BLaER1 treated with 17β-estradiol and CSF1 and Interleukin-3, amounts not matched to agents 10 nM and 100 nM (cell line): ENCODE data around the gene TATDN3.
"Not testable (repeated sequence)": the region's sequence is repeated elsewhere in the genome, so short reads cannot be mapped to it uniquely, and the experiment has no call there.

ENCODE experiments used
- H3K27ac ChIP-seq, 11 experiments: shearing (Covaris generic); formaldehyde crosslinking; 2 replicates each; pipeline ENCODE4 v1.8.1; 2022
- H3K27me3 ChIP-seq, 11 experiments: shearing (Covaris generic); formaldehyde crosslinking; 2 replicates each; pipeline ENCODE4 v1.8.1; 2022
- H3K36me3 ChIP-seq, 11 experiments: shearing (Covaris generic); formaldehyde crosslinking; 2 replicates each; pipeline ENCODE4 v1.8.1; 2022
- H3K4me1 ChIP-seq, 10 experiments: shearing (Covaris generic); formaldehyde crosslinking; 2 replicates each; pipeline ENCODE4 v1.8.1; 2022
- H3K4me2 ChIP-seq, 11 experiments: shearing (Covaris generic); formaldehyde crosslinking; 2 replicates each; pipeline ENCODE4 v1.8.1; 2022
- H3K4me3 ChIP-seq, 10 experiments: shearing (Covaris generic); formaldehyde crosslinking; 2 replicates each; pipeline ENCODE4 v1.8.1; 2022
- H3K9ac ChIP-seq, 11 experiments: shearing (Covaris generic); formaldehyde crosslinking; 2 replicates each; pipeline ENCODE4 v1.8.1; 2022
- H3K9me3 ChIP-seq, 11 experiments: shearing (Covaris generic); formaldehyde crosslinking; replicated peaks in 1 of 11; 2 replicates each; pipeline ENCODE4 v1.8.1; 2022
- H4K20me1 ChIP-seq, 11 experiments: shearing (Covaris generic); formaldehyde crosslinking; 2 replicates each; pipeline ENCODE4 v1.8.1; 2022
- Cebpa-rat ChIP-seq, 11 experiments: shearing (Covaris generic); IDR thresholded peaks; 2 replicates each; pipeline ENCODE4 v1.8.1; 2022

Gene TATDN3

DNA sequence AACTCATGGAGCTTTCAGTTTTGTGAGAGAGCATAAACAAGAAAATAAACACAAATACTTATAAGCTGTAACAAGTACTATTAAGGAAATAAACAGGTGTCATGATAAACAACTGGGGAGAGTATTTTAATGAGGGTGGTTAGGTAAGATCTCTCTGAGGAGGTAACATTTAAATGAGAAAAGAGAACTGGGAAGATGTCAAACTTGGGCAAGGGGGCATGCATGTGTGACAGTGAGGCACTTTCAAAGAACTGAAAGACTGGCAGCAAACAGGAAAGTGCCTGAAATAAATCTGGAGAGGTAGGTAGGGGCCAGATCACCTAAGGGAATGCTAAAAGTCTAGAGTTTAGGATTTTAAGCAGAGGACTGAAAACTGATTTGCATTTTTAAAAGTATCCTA lies 37.9 kb upstream of the TATDN3 start:
- no peaks in the 10 kb centered on the region; a peak in 1 of 22 replicates for H4K20me1 ChIP-seq
- H3K9ac ChIP-seq: peak overlapping the region in 3 of 11 experiments; percentile 0 to 62 (median 3); a peak in 3 of 22 replicates
- no peak overlapping the region; a peak in 1 of 20 replicates for H3K4me3 ChIP-seq
- no peak for TF ChIP-seq Cebpa-rat (IDR thresholded peaks at IDR 0.05)
- no peaks in the 10 kb centered on the region for H3K27me3 ChIP-seq
- H3K4me2 ChIP-seq: peak overlapping the region; percentile 24 to 97 (median 89); a peak in 21 of 22 replicates
- peaks cover 22 to 61% (median 50%) of the 10 kb centered on the region in 10 experiments for H3K4me1 ChIP-seq
- no peaks in the 10 kb centered on the region for H3K9me3 ChIP-seq
- H3K36me3 ChIP-seq: peaks cover 3 to 26% (median 16%) of the 10 kb centered on the region in 11 experiments; a peak in 18 of 22 replicates
- H3K27ac ChIP-seq: peak overlapping the region in 6 of 11 experiments; percentile 46 to 75 (median 67); a peak in 8 of 22 replicates

DNA sequence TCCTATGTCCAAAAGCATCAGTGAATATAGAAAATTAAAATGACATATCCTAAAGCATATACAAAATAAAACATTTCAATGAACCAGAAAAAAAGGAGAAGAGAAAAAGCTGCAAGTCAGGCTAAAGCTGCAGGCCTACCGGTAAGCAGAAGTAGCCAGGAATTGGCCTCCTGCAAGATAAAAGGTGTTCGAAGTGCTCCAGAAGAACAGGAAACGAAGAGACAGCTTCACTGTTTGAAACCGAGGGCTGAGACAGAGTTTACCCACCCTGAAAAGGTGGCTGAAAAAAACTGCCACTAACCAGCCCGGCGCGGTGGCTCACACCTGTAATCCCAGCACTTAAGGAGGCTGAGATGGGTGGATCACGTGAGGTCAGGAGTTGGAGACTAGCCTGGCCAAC lies 37.5 kb upstream of the TATDN3 start:
- Histone ChIP-seq H3K4me1 (peaks cover 22 to 60% (median 50%) of the 10 kb centered on the region in 10 experiments), H3K27me3 (no peaks in the 10 kb centered on the region), H3K27ac (peak overlapping the region in 2 of 11 experiments; percentile 71 to 75; a peak in 4 of 22 replicates), H3K9ac (peak overlapping the region in 3 of 11 experiments; percentile 0 to 62 (median 3); a peak in 3 of 22 replicates), H4K20me1 (peaks cover 0 to 2% (median 0%) of the 10 kb centered on the region in 11 experiments; a peak in 2 of 22 replicates), H3K36me3 (peaks cover 4 to 28% (median 17%) of the 10 kb centered on the region in 11 experiments; a peak in 19 of 22 replicates), H3K9me3 (no peaks in the 10 kb centered on the region), H3K4me2 (peak overlapping the region; percentile 24 to 97 (median 89); a peak in 21 of 22 replicates), H3K4me3 (no peak overlapping the region)
- TF ChIP-seq Cebpa-rat (IDR thresholded peaks at IDR 0.05): no peak

GRCh38 chr1:212754680-212755079 lies 37.0 kb upstream of the TATDN3 start:
- no peak for TF ChIP-seq Cebpa-rat (IDR thresholded peaks at IDR 0.05)
- H3K36me3 ChIP-seq: peaks cover 4 to 33% (median 19%) of the 10 kb centered on the region in 11 experiments; a peak in 19 of 22 replicates
- H3K9me3 ChIP-seq: no peaks in the 10 kb centered on the region
- peaks cover 0 to 7% (median 0%) of the 10 kb centered on the region in 11 experiments; a peak in 5 of 22 replicates for H4K20me1 ChIP-seq
- H3K4me2 ChIP-seq: peak overlapping the region; percentile 24 to 97 (median 89); a peak in 20 of 22 replicates
- H3K27me3 ChIP-seq: no peaks in the 10 kb centered on the region
- H3K9ac ChIP-seq: no peak overlapping the region; a peak in 1 of 22 replicates
- no peak overlapping the region for H3K4me3 ChIP-seq
- peaks cover 22 to 60% (median 50%) of the 10 kb centered on the region in 10 experiments for H3K4me1 ChIP-seq
- peak overlapping the region in 1 of 11 experiments; percentile 42; a peak in 3 of 22 replicates for H3K27ac ChIP-seq

DNA sequence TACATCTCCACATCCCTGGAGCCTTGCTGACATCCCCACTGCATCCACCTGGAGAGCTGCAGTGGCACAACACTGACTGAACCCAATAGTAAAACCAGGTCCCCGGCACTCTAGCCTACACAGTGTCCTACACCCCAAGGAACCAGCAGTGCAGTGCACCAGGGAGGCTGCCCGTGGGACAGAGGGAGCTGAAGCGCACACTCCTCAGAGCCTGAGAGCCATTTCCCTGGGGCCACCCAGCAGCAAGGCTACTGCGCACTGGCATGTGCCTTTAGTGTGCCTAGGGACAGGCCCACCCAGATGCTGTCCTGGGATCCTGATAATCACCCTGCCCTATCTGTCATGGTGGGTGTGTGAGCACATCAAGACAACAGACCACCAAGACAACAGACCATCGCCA lies 32.0 kb upstream of the TATDN3 start:
- H3K36me3 ChIP-seq: peaks cover 30 to 74% (median 55%) of the 10 kb centered on the region in 11 experiments
- no peak overlapping the region for H3K4me3 ChIP-seq
- peaks cover 0 to 13% (median 0%) of the 10 kb centered on the region in 11 experiments; a peak in 8 of 22 replicates for H4K20me1 ChIP-seq
- no peak overlapping the region for H3K9ac ChIP-seq
- H3K4me2 ChIP-seq: peak overlapping the region in 1 of 11 experiments; percentile 32; a peak in 1 of 22 replicates
- no peak overlapping the region for H3K27ac ChIP-seq
- H3K27me3 ChIP-seq: no peaks in the 10 kb centered on the region
- peaks cover 0 to 29% (median 19%) of the 10 kb centered on the region in 11 experiments; a peak in 17 of 22 replicates for H3K9me3 ChIP-seq
- no peak for TF ChIP-seq Cebpa-rat (IDR thresholded peaks at IDR 0.05)
- peaks cover 2 to 22% (median 4%) of the 10 kb centered on the region in 10 experiments; a peak in 17 of 20 replicates for H3K4me1 ChIP-seq

GRCh38 chr1:212760126-212760823 lies 31.4 kb upstream of the TATDN3 start:
- no peak for TF ChIP-seq Cebpa-rat (IDR thresholded peaks at IDR 0.05)
- Histone ChIP-seq H3K27ac (no peak overlapping the region), H3K36me3 (peaks cover 32 to 80% (median 57%) of the 10 kb centered on the region in 11 experiments), H3K9ac (no peak overlapping the region), H3K27me3 (no peaks in the 10 kb centered on the region), H4K20me1 (peaks cover 0 to 13% (median 0%) of the 10 kb centered on the region in 11 experiments; a peak in 8 of 22 replicates), H3K4me1 (peaks cover 0 to 20% (median 0%) of the 10 kb centered on the region in 10 experiments; a peak in 4 of 20 replicates), H3K4me3 (no peak overlapping the region), H3K9me3 (peaks cover 0 to 30% (median 19%) of the 10 kb centered on the region in 11 experiments; a peak in 17 of 22 replicates), H3K4me2 (no peak overlapping the region)

DNA sequence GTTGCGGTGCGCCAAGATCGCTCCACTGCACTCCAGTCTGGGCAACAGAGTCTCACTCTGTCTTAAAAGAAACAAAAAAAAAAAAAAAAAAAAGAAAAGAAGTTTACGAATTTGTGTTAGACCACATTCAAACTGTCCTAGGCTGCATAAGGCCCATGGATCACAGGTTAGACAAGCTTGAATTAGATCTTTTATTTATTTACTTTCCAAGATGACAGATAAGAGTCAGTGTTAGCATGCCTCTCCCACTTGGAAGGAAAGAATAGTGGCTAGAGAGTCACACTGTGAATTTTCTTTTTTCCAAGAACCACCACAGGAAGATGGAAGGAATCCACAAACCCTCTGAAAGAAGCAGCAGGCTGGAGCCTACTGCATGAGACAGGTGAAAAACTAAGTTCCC lies 29.5 kb upstream of the TATDN3 start:
- no peak for TF ChIP-seq Cebpa-rat (IDR thresholded peaks at IDR 0.05)
- Histone ChIP-seq H3K27me3 (no peaks in the 10 kb centered on the region), H3K4me2 (no peak overlapping the region), H4K20me1 (peaks cover 0 to 13% (median 0%) of the 10 kb centered on the region in 11 experiments; a peak in 8 of 22 replicates), H3K36me3 (peaks cover 44 to 84% (median 63%) of the 10 kb centered on the region in 11 experiments), H3K9ac (no peak overlapping the region), H3K9me3 (peaks cover 20 to 49% (median 38%) of the 10 kb centered on the region in 11 experiments), H3K4me1 (peaks cover 0 to 20% (median 0%) of the 10 kb centered on the region in 10 experiments; a peak in 4 of 20 replicates), H3K4me3 (no peak overlapping the region), H3K27ac (no peak overlapping the region)

GRCh38 chr1:212762839-212763238 lies 28.9 kb upstream of the TATDN3 start:
- Histone ChIP-seq H3K27ac (no peak overlapping the region), H3K9ac (no peak overlapping the region), H3K27me3 (no peaks in the 10 kb centered on the region), H3K4me1 (peaks cover 0 to 20% (median 0%) of the 10 kb centered on the region in 10 experiments; a peak in 4 of 20 replicates), H3K4me3 (no peak overlapping the region), H3K9me3 (peaks cover 26 to 55% (median 44%) of the 10 kb centered on the region in 11 experiments), H4K20me1 (peaks cover 0 to 13% (median 0%) of the 10 kb centered on the region in 11 experiments; a peak in 7 of 22 replicates), H3K4me2 (no peak overlapping the region), H3K36me3 (peaks cover 44 to 84% (median 65%) of the 10 kb centered on the region in 11 experiments)
- TF ChIP-seq Cebpa-rat (IDR thresholded peaks at IDR 0.05): no peak

DNA sequence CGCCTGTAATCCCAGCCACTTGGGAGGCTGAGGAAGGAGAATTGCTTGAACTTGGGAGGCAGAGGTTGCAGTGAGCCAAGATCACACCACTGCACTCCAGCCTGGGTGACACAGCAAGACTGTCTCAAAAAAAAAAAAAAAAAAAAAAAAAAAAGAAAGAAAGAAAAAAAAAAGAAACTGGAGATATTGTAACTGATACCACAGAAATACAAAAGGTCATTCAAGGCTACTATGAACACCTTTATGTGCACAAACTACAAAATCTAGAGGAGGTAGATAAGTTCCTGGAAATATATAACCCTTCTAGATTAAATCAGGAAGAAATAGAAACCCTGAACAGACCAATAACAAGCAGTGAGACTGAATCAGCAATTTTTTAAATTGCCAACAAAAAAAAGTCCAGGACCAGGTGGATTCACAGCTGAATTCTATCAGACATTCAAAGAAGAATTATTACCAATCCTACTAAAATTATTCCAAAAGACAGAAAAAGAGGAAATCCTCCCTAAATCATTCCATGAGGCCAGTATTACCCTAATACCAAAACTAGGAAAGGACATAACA lies 26.9 kb upstream of the TATDN3 start:
- Histone ChIP-seq H3K4me1 (peaks cover 0 to 12% (median 0%) of the 10 kb centered on the region in 10 experiments; a peak in 3 of 20 replicates), H3K9me3 (peaks cover 45 to 75% (median 64%) of the 10 kb centered on the region in 11 experiments), H3K36me3 (peaks cover 63 to 94% (median 81%) of the 10 kb centered on the region in 11 experiments), H3K4me2 (peak overlapping the region in 1 of 11 experiments; percentile 6; a peak in 1 of 22 replicates)
- H3K9ac ChIP-seq, H3K27me3 ChIP-seq, H4K20me1 ChIP-seq, H3K4me3 ChIP-seq, H3K27ac ChIP-seq: not testable (repeated sequence)

DNA sequence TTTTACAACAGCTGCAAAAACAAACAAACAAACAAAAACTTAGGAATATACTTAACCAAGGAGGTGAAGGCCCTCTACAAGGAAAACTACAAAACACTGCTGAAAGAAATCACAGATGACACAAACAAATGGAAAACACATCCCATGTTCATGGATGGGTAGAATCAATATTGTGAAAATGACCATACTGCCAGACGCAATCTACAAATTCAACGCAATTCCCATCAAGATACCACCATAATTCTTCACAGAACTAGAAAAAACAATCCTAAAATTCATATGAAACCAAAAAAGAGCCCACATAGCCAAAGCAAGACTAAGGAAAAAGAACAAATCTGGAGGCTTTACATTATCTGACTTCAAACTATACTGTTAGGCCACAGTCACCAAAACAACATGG lies 24.9 kb upstream of the TATDN3 start:
- H3K4me1 ChIP-seq: peaks cover 0 to 24% (median 0%) of the 10 kb centered on the region in 10 experiments; a peak in 4 of 20 replicates
- H3K9ac ChIP-seq, H3K4me2 ChIP-seq, H3K27ac ChIP-seq, H3K27me3 ChIP-seq, H3K4me3 ChIP-seq, H4K20me1 ChIP-seq: not testable (repeated sequence)
- H3K36me3 ChIP-seq: peaks cover 58 to 94% (median 82%) of the 10 kb centered on the region in 11 experiments
- H3K9me3 ChIP-seq: peaks cover 58 to 79% (median 75%) of the 10 kb centered on the region in 11 experiments
